Measurements from ENCODE around the gene GALNT2.

Gene GALNT2

DNA sequence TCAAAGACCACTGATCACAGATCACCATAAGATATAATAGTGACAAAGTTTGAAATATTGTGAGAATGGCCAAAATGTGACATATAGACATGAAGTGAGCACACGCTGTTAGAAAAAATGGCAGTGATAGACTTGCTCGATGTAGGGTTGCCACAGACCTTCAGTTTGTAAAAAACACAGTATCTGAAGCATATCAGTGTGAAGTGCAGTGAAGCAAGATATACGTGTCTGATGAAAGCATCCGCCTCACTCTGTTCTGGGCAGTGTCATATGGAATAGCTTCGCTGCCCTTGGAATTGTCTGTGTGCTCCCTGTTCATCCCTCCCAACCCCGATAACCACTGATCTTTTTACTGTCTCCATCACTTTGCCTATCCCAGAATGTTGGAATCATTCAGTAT, 50.7 kb downstream of the GALNT2 start:
- DNase-seq = no peak

DNA sequence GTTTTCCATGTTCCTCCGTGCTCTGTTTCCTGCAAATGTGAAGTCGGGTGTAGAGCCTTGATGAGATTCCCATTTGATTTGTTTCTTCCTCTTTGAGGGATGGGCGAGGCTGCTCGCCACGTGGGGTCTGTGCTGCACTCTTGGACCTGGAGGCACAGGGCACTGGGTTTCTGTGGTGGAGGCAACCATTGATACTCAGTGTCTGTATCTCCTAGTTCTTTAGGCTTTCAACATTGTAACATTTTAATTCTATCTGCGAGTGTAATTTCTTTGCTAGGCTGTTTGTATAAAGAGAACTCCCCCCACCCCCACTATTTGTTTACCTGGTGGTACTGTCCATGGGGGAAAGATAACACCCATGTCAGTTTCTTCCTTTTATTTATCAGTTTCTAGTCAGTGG, 52.3 kb downstream of the GALNT2 start:
- DNase-seq = no peak

DNA sequence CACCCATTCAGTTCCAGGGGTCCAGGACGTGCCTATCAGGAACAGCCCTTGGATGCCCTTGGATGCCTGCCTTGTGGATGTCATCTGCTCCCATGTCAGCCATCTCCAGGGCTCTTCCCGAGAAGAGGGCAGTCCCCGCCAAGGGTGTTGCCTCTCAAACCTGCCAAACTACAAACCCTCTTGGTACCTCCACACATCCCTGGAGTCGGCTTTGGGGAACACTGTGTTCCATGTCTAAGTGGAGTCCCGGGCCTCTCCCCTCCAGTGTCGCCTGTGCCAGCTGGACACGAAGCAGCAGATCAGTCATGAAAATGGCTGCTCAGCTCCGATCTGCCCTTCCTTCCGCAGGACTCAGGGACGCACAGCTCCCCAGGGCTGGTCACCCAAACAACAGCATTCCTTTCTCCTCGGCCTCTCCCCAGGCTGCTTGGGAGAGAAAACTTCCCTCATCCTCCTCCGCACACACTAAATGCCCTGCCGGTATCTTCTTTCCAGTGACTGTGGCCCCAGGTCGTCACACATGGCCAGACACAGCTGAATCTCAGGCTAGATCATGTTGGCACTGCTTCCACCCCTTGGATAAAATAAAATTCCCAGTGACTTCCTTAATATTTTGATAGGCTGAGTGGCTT, 53.4 kb downstream of the GALNT2 start:
- DNase-seq = no peak

DNA sequence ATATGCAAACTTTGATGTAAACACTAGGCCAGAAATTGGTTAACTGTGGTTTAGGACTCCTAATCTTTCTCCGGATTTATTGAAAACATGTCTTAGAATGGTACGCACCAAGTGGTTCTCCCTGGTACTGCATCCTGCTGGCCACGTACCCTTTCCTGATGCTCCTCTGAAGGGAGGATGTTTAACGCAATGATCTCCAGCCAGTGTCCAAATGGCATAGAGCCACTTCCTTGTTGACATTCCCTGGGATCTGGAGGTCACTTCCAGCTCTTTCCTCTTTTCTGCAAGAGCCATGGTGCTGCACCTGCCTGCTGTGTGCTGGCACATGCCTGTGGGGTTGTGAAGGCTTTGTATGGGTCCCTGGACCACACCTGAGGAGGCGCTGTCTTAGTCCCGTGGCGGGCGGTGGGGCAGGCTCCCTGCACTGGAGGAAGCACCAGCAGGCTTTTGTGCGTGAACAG, 53.9 kb downstream of the GALNT2 start:
- no peak for DNase-seq

DNA sequence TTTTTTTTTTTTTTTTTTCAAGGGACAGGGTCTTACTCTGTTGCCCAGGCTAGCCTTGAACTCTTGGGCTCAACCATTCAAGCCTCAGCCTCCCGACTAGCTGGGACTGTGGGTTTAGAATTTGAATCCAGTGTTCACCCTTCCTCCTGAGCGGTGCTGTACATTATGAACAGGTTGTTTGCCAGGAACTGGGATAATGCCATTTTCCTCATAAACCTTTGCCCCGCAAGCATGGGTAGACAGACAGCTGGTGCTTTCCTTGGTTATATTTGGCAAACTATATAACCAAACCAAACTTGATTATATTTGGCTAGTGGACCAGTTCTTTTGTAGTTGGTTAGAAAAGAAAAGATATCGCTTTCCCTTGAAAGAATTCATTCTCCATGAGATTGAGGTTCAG, 54.9 kb downstream of the GALNT2 start:
- no peak for DNase-seq

DNA sequence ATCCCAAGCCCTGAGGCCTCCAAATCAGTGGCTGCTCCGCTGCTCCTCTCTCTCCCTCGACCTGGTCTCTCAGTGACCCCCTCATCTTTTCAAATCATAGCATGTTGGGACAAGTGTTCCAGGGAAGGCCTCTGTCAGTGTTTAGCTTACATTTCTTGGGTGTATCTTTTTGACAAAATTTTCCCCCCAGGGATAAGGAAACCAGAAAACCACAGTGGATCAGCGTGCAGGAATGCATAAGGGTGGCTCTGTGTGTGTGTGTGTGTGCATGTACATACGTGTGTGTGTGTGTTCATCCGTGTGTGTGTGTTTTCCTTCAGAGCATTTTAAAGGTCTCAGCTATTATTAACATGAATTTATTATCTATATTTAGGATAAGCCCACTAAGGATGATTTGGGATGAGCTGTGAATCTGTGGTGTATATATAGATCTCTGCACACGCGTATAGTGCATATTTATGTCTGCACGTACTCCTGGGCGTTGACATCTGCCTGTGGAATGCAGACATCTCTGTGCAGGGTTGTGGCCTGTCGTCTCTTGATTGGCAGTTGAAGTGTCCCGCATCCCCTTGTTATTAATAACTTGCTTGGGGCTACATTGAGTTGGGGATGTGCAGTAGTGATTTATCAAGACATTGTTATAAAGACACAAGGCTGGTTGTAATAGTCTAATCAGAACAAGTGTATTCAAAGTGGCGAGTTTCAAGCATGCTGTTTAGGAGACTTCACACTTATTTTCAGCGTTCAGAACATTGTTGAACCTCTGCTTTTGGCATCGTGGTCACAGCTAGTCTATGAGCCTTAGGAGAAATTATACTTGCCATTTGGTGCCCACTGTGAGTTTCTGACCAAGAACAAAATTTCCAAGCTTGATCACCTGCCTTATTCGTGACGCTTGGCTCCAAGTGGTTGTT, 55.6 kb downstream of the GALNT2 start:
- DNase-seq = no peak

DNA sequence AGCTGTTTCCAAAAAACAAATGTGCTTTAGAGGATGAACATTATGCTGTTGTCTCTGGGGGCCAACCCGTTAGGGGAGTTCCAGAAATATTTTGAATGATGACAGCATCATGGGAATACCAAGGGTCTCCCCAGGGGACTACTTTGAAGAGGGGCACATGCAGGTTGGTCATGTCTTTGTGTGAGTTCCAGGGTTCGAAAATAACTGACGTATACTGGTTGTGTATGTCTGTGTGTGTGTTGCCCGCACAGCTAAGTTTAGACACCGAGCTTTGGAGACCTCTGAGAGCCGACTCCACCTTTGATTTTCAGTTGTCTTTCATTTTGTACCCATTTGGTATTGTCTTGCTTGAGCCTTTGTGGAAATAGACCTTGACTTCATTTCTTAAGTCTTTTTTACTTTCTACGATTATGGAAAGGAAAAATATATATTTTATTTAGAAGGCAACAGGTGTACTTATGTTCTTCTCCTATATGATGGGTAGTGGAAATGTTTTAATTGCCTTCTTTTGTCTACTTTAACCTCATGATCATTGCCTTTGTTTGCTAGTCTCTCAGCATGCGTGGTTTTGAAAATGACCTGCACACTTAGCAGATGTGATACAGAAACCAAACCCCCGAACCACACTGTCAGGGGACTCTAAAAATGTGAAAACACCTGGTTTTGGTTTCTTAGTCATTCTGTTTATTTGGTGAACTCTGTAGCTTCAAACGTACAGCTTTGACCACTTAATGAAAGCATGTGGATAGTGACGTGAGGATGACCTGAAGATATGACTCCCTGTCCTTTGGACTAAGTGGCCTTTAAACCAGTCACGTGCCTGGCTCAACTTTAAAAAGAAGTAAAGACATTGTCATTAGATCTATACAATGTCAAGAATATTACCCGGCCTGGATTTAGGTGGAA, 56.5 kb downstream of the GALNT2 start:
- DNase-seq = peak in 1 of 2 donors; percentile 38

DNA sequence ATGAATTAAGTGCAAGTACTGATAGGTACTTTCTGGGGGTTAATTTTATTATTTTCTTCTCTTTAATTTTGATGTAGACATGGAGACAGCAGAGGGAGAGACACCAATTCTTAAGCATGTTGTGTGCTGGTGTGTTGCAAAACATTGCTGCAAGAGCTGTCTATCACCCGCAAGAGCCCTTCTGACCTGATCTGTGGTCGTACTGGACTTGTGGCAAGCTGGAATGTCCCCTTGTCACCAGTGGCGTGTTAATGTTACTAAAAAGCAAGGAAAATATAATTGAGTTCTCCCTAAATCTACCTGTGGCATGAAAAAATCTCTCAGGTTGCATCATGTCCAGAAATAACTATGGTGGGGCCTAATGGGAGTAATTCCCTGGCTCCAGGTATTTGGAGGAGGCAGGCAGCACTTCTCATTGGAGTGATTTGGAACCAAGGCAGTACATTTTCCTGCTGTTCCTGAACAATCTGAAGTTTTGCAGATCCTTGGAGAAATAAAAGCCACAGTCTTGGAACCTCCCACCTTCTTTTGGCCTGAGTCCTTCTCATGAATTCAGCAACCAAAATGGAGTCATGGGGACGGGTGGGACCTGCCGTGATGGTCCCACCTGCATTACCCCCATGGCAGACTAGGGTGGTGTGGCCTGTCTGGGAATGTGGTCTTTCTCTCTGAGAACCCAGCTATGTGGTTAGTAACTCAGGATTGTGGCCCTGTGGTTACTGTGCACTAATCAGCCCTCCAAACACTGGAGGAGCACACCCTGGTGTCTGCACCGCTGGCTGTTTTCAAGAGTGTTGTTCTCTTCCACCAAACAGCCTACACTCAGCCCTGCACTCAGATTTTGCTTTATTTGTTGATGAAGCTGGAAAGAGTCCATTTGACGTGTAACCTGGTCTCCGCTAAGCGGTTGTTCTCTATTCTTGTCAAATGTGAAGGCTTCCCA, 57.4 kb downstream of the GALNT2 start:
- DNase-seq = no peak

DNA sequence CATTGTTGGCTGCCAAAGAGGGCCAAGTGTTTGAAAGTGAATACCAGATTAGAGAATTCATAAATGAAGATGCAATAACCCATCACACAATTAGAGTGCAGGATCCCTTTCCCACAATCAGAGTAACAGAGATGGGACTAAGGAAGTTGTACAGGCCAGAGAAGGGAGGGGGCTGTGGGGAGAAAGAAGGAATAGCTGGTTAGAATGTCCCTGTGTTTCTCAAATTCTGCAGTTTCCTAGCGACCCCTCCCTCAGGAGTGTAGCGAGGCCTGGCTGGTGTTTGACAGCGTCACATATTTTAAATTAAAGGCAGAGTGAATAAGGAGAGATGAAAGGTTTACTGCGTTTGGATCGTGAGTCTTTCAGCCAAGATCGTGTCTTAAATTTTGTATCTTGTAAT, 58.1 kb downstream of the GALNT2 start:
- DNase-seq = no peak

DNA sequence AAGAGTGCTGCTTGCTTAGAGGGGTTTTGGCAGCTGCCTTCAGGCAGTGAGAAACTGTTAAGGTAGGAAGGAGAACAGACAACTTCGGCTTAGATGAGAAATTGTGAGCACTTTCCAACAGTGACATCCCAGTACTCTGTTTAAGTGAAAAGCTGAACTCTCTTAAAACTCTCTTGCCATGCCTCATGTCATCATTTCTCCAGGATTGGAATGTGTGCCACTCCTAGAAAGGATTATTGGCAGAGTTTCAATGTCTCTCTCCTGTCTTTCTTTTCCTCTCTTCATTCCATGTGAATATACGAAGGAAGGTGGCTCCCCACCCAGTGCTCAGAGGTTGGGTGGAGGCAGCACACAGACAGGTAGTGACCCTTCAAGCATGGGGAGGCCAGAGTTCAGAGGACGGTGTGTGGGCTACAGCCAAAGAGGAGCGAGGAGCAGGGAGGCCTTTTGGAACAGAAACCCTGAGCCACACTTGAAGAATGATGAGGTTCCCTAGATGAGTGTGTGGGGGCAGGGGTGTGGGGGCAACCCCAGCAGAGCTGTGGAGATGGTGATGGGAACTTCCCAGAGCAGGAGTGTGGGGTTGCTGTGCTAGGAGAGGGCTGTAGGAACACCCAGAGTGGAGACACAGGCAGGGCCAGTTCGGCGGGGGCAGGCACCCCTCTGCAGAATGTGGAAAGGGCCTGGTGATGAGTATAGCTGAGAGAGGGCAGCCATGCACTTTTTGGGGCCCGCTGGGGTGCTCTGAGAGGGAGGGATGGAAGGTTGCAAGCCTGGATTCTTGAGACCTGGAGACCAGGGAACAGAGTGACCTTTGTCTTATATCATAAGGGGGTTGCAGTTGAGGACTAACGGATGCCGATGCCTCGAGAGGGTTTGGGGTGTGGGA, 58.8 kb downstream of the GALNT2 start:
- DNase-seq = no peak

DNA sequence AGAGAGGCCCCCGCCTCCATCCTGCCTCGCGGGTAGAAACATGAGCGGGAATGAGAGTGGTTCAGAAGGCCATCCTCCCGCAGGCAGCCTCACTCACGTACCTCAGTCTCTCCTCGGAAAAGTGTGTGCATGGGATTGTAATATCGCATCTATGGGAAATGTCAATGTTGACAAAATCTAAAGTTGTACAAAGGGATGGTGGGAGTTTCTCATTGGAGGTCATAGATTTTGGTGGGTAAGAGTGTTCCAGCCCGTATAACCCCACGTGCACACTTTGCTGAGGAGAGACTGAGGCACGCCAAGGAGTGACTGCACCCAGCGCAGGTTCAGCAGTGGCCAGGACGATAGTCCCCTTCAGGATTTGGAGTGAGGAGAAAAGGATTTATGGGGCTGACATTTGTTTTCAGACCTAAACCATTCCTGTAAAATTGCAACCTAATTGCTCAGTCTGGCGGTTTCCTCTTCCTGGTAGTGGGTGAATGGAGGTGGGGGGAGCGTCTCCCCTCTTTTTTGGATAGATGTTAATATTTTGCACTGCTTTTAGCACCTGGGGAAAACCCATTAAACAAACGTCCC, 59.6 kb downstream of the GALNT2 start:
- DNase-seq = no peak

DNA sequence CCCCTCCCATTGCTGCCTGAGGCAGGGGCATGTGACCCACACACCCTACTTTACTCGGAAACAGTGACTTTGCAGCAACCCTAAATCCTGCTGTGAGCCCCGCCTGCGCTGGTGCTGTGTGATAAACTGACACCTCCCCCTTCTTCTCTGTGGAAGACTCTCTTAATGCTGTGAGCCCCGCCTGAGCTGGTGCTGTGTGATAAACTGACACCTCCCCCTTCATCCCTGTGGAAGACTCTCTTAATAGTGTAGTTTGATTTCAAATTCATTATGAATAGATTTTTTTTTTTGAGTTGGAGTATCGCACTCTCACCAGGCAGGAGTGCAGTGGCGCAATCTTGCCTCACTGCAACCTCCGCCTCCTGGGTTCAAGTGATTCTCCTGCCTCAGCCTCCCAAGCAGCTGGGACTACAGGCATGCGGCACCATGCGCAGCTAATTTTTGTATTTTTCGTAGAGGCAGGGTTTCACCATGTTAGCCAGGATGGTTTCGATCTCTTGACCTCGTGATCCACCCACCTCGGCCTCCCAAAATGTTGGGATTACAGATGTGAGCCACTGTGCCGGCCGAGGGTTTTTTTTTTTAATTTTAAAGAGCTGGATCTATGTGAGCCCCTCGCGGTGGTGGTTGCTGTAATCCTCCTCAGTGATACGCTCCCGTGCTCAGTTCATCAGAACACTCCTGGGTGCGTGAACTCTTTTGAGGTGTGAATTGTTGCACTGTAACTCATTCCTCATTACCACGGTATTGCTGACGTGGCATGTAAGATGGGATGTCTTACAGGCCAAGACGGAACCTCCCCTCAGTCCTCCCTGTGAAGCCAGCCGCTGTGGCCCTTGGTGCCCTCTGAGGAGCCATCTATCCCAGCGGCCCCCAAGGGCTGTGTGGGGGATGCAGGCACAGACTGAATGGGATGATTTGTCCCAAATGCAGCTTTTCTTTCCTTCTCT, 60.3 kb downstream of the GALNT2 start:
- DNase-seq = peak in 1 of 2 donors; percentile 44

DNA sequence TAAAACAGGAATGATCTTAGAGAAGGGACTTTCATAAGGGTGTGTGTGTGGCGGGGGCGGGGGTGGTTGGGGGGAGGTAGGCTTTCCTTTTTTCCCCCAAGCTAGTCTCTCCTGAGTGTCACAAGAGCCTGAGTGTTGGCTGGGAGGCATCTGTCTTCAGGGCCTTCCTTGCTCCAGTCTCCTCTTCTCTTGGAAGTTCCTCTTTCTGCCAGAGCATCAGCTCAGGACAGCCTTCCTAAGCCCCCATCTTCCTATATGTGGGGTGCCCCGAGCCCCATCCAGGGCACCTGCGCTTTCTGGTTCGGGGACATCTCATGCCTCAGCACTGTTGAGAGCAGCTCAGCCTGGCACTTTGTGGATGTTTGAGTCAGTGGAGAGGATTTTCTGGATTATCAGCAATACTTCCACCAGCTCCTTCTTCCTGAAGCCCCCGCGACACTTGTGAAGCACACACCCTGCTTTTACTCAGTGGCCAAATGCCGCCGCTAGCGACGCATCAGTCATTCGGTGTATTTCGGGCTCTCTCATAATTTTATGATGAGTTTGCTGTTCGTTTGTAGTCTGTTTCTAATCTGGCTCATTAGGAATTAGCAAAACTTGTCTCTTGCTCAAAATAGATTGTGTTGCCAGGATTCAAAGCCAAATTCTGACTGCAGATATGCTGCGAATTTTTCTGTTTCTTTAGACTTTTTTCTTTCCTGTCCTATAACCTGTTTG, 61.7 kb downstream of the GALNT2 start:
- DNase-seq = no peak

DNA sequence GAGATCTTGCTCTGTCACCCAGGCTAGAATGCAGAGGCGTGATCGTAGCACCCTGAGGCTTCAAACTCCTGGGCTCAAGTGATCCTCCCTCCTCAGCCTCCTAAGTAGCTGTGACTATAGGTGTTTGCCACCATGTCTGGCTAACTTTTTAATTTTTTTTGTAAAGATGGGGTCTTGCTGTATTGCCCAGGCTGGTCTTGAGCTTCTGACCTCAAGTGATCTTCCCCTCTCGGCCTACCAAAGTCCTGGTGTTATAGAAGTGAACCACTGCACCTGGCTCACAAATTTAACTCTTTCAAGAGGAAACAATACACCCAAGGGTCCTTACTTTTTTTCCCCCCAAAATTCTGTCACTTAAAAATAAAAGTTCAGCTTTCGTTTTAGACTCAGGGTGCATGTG, 62.3 kb downstream of the GALNT2 start:
- no peak for DNase-seq

DNA sequence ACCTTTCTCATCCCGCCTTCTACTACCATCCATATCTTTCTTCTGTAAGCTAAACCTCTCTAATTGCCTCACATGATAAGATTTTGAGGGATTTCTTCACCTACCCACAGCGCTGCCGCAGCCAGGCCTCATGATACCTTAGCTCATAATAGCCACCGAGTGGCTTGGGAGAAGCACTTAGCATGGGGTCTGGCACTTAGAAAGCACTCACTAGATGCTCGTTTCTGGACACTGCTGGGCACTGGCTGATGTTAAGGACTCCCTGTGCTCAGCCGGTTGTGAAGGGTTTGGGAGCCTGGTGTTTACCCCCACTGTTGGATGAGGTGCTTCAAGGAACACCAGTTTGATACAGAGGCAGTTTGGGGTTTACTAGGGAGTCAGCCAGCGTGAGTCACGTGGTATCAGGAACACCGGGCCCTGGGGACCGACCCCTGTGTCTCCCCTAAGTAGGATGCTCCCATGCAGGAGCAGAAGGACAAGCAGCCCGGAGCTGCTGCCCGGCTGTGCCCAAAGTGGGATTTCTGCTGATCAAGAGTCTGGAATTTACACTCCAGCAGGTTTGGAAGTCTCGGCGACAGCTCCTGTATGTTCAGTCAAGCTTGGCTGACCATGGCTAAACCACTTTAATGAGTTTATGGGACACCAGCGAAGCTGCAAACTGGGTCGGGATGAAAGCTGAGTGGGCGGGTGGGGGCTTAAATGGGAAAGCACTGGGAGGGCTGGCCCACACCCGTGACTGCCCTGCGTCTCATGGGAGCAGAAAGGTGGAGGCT, 63.3 kb downstream of the GALNT2 start:
- DNase-seq = no peak

DNA sequence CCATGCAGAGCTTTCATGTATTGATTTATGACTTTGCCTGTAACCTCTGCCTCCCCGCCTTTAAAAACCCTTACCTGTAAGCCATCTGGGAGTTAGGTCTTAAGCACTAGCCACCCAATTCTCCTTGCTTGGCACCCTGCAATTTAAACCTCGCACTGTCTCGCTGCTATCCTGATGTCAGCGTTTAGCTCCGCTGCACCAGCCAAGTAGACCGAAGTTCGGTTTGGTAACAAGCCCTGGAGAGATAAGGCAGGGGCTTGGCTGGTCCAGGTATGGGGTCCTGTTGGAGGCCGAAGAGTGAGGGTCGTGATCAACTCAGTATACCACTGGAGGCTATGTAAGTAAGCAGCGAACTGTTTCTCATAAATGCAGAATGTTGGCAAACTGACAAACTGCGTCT, 64.4 kb downstream of the GALNT2 start:
- no peak for DNase-seq

DNA sequence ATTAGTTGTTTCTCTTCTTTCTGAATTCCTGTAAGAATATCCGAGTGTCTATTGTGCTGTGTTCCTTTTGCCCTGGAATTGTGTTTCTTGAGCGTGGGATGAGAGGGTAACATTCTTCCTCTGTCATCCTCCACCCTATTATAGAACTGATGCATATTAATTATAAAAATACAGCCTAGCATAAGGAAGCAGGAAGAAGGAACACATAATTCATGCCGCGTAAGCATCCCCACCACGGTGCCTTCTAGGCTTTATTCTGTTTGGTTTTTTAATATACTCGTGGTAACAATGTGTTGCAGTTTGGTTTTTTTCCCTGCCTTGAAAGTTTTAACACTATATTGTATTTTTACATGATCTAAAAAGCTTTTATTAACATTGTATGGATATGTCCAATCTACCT, 65.7 kb downstream of the GALNT2 start:
- DNase-seq = no peak

DNA sequence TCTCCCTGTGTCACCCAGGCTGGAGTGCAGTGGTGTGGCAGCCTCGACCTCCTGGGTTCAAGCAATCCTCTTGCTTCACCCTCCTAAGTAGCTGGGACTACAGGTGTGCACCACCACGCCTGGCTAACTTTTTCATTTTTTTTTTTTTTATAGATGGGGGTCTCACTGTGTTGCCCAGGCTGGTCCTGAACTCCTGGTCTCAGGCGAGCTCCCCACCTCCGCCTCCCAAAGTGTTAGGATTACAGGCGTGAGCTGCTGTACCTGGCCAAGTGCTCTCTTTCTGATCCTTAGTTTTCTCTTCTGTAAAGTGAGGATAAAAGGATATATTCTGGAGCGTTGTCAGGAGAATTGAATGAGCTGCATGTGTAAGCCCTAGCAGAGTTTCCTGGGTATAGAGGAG, 68.7 kb downstream of the GALNT2 start:
- DNase-seq = no peak

All from CD4-positive, alpha-beta T cell treated with Interleukin-4 for 1 hour (primary cell).